GM19468 (cell line): ENCODE data around the gene RPSA.
"Not testable (repeated sequence)": the region's sequence is repeated elsewhere in the genome, so short reads cannot be mapped to it uniquely, and the experiment has no call there.

Source experiments
- ATAC-seq: cut with Tn5 transposase; IDR thresholded peaks from one replicate; pipeline ENCODE4 v1.9.1; 2021; ENCODE audit warnings: mild to moderate bottlenecking, moderate library complexity, moderate number of reproducible peaks; ENCODE audit not compliant: unreplicated experiment; ENCODE audit errors: extremely low read depth

RPSA gene

DNA sequence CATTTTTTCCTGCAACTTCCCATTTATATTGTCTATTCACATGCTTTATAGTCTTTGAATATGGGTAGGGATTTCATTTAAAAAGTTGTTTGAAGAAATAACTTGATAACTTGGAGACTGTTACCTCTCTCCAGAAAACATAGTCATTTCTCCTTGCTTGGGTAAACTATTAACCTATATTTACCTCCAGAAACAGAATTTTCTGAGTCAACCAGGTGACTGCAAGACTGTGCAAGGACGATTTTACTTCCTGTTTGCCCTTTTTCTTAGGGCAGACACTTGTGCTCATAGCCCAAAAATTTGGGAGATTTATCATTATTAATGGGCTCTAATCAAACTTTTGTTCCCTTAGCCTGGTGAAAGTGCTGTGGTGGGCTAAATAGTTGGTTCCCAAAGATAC lies 46.6 kb downstream of the RPSA start:
- no peak for ATAC-seq

DNA sequence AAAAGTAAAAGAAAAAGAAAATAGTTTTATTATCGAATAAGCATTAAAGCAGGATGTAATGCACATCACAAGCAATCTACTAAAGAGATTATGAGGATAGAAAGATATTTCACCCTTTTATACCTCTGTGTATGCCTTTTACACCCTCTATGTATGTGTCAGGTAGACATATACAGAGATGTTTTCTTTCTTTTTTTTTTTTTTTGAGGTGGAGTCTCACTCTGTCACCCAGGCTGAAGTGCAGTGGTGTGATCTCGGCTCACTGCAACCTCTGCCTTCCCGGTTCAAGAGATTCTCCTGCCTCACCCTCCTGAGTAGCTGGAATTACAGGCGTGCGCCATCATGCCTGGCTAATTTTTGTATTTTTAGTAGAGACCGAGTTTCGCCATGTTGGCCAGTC lies 47.4 kb downstream of the RPSA start:
- not testable (repeated sequence) for ATAC-seq

- ATAC-seq = no peak
Observed at GRCh38 chr3:39454591-39455217, 48.2 kb downstream of the RPSA start.

DNA sequence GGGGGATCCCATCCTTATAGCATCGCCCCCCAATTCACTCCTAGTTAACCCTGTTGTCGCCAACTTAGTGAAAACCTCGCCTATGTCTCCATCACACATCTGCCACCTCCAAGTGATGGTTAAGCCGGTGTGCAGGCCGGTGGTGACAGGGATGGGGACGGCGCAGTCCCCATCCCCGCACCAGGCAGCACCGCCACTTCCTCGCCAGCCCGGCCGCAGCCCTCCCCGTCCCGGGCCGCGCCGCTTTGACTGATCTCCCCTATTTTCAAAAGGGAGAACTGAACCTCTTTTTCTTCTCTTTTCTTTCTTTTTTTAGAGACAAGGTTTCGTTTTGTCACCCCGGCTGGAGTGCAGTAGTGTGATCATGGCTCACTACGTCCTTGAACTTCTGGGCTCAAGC lies 49.6 kb downstream of the RPSA start:
- no peak for ATAC-seq

DNA sequence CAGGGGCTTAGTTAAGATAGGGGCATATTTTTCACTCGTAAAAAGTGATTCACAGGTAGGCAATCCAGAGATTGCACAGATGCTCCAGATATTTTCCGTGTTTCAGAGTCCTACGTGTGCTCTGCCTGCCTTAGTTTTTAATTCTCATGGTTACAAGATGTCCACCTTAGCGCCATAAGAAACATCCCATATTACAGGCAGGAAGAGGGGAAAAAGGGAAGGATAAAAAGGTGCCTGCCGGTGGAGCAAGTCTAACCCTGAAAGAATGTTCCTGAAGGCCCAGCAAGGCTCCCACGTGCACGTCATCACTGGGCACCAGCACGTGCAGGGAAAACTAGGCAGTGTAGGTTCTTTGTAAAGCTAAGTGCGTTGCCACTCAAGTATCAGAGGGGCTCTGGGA lies 50.8 kb downstream of the RPSA start:
- no peak for ATAC-seq

DNA sequence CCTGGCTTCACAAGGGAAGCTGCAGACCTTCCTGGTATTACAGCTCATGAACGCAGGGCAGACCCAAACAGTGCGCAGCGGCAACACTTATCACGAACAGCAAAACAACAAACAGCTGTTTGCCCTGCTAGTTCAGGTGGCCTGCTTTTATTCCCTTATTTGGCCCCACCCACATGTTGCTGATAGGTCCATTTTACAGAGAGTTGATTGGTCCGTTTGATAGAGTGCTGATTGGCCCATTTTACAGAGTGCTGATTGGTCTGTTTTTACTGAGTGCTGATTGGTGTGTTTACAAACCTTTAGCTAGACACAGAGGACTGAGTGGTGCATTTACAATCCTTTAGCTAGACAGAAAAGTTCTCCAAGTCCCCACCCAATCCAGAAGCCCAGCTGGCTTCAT lies 52.1 kb downstream of the RPSA start:
- not testable (repeated sequence) for ATAC-seq

GRCh38 chr3:39460677-39461076 lies 54.2 kb downstream of the RPSA start:
- no peak for ATAC-seq
